Right lobe of liver (tissue), 6 donors: ENCODE data around the gene HDAC6. TPM values are rescaled to one million over a fixed set of nuclear protein-coding genes. Genes with fewer than 3 reads are reported as not detected.

Experiments
- ATAC-seq, 4 donors: fragments of 200-7000 bp; cut with Tn5 transposase; one replicate each; pipeline ENCODE4 v1.9.1; 2020; ENCODE audit warnings: mild to moderate bottlenecking in 4 of 4, moderate library complexity in 4 of 4
- DNase-seq, 3 donors: peaks; one replicate each; pipeline ENCODE4 v3.0.0-alpha.2; 2020
- H3K27ac ChIP-seq, 3 donors: fragments of 200-600 bp; one replicate each; pipeline ENCODE4 v1.8.0; 2022
- H3K27me3 ChIP-seq, 2 donors: fragments of 200-600 bp; one replicate each; pipeline ENCODE4 v1.8.0; 2022
- H3K36me3 ChIP-seq, 4 donors: fragments of 200-600 bp; sonication (generic) in 1 of 4; one replicate each; pipeline versions ENCODE4 v1.5.1 to v1.8.0; 2017 to 2022; ENCODE audit warnings: control low read depth in 1 of 4
- H3K4me1 ChIP-seq, 4 donors: fragments of 200-600 bp; sonication (generic) in 1 of 4; one replicate each; pipeline versions ENCODE4 v1.5.1 to v1.8.0; 2017 to 2022; ENCODE audit warnings: control low read depth in 1 of 4
- H3K4me3 ChIP-seq, 3 donors: fragments of 200-600 bp; one replicate each; pipeline ENCODE4 v1.8.0; 2022
- H3K9me3 ChIP-seq, 4 donors: fragments of 200-600 bp; sonication (generic) in 1 of 4; one replicate each; pipeline versions ENCODE4 v1.5.1 to v1.8.0; 2017 to 2022; ENCODE audit warnings: control low read depth in 1 of 4
- CTCF ChIP-seq, 4 donors: fragments of 200-600 bp in 3 of 4; fragments of 450-650 bp in 1 of 4; IDR thresholded peaks; one replicate each; pipeline versions ENCODE4 v1.5.1 to v1.8.0; 2016 to 2022; ENCODE audit warnings: antibody characterized with exemption in 4 of 4, mild to moderate bottlenecking in 2 of 4
- POLR2A ChIP-seq: fragments of 450-650 bp; IDR thresholded peaks from one replicate; pipeline ENCODE4 v1.6.1; 2017; ENCODE audit warnings: antibody characterized with exemption, mild to moderate bottlenecking
- WGBS: methylation state at CpG from one replicate; pipeline ENCODE4 v1.1.6; 2018; ENCODE audit warnings: low coverage, low lambda C conversion rate; ENCODE audit not compliant: insufficient coverage; ENCODE audit errors: missing lambda C conversion rate; 5-methylcytosine and 5-hydroxymethylcytosine counted together
- intact Hi-C, 2 donors: fragments of 100-400 bp; cut with DNase I; formaldehyde crosslinking; loops; one replicate each; pipeline versions ENCODE4 v1.11.2 to v1.14.1; 2022
- total RNA-seq, 6 experiments: library from RNA; depleted of rRNA in 2 of 6; stranded (reverse); fragments of >200 nt in 2 of 6; fragmentation: NEBNext Ultra II Directional in 3 of 6; extraction: Animal tissue kit (Norgen Biotek cat#: 25700) in 3 of 6; gene quantifications; one replicate each; pipeline versions ENCODE4 v1.1.0 to v1.2.4, GENCODE V29; 2016 to 2023
- donor health status: DM: no; HTN: yes; CAD: no.
- donor health status: DM: no; HTN: no; CAD: no.
- donor health status: DM: no; HTN: no; CAD: no.
- donor health status: DM: no; HTN: yes; CAD: no.
- donor health status: DM: no; HTN: yes; CAD: no.

Gene HDAC6
- total RNA-seq, 6 experiments from 2014 or later, result 84.4 to 173 (median 136) TPM

GRCh38 chrX:48829016-48829735 is 27.3 kb downstream of the HDAC6 start:
- intact Hi-C loops, result no loop called here
- Histone ChIP-seq H3K27ac (no peak overlapping the region), H3K4me1 (no peaks in the 10 kb centered on the region), H3K27me3 (no peaks in the 10 kb centered on the region), H3K9me3 (no peaks in the 10 kb centered on the region), H3K36me3 (no peaks in the 10 kb centered on the region), H3K4me3 (no peak overlapping the region)
- TF ChIP-seq POLR2A (no peak), CTCF (IDR thresholded peaks at IDR 0.05) (no peak)
- ATAC-seq, result no peak
- no peak for DNase-seq
- WGBS, result 60% methylated on average over 3 of the region's 24 CpGs

GRCh38 chrX:48831136-48831908 is 29.5 kb downstream of the HDAC6 start:
- no peak for DNase-seq
- intact Hi-C loops, result no loop called here
- Histone ChIP-seq H3K27ac (no peak overlapping the region), H3K9me3 (no peaks in the 10 kb centered on the region), H3K27me3 (no peaks in the 10 kb centered on the region), H3K36me3 (no peaks in the 10 kb centered on the region), H3K4me1 (no peaks in the 10 kb centered on the region), H3K4me3 (no peak overlapping the region)
- no peak for TF ChIP-seq CTCF (IDR thresholded peaks at IDR 0.05)
- TF ChIP-seq POLR2A, result no peak
- ATAC-seq, result no peak
- WGBS, result 52% methylated on average over 16 of the region's 58 CpGs

- WGBS, result 15% methylated on average over 4 of the region's 57 CpGs
- no peak for DNase-seq
Measured at GRCh38 chrX:48831909-48832291, 30.0 kb downstream of the HDAC6 start.

GRCh38 chrX:48833542-48834138 is 31.8 kb downstream of the HDAC6 start:
- no peaks in the 10 kb centered on the region for H3K4me1 ChIP-seq
- no peak for ATAC-seq
- no peaks in the 10 kb centered on the region for H3K36me3 ChIP-seq
- 50% methylated on average over 9 of the region's 9 CpGs for WGBS
- no peak overlapping the region for H3K27ac ChIP-seq
- intact Hi-C loops, result no loop called here
- no peaks in the 10 kb centered on the region for H3K9me3 ChIP-seq
- H3K27me3 ChIP-seq, result no peaks in the 10 kb centered on the region
- H3K4me3 ChIP-seq, result no peak overlapping the region
- TF ChIP-seq CTCF (IDR thresholded peaks at IDR 0.05) (no peak), POLR2A (no peak)
- no peak for DNase-seq

More at GRCh38 chrX:48831909-48832291, 30.0 kb downstream of the HDAC6 start:
- H3K4me3 ChIP-seq, result no peak overlapping the region
- intact Hi-C loops, result no loop called here
- TF ChIP-seq CTCF (IDR thresholded peaks at IDR 0.05) (no peak), POLR2A (no peak)
- H3K27ac ChIP-seq, result no peak overlapping the region
- H3K27me3 ChIP-seq, result no peaks in the 10 kb centered on the region
- no peaks in the 10 kb centered on the region for H3K9me3 ChIP-seq
- H3K36me3 ChIP-seq, result no peaks in the 10 kb centered on the region
- ATAC-seq, result no peak
- no peaks in the 10 kb centered on the region for H3K4me1 ChIP-seq
